ENCODE data around the gene INPP5D. TPM values are rescaled to one million over a fixed set of nuclear protein-coding genes. Genes with fewer than 3 reads are reported as not detected.

The INPP5D gene
- total RNA-seq, 1 experiment from 2014 or later = 12.7 TPM

GRCh38 chr2:233240897-233241296 is 180.8 kb downstream of the INPP5D start:
- no peak overlapping the region for H2BK20ac ChIP-seq (ENCODE audit: low read depth, low read length, poor library complexity, severe bottlenecking)
- H3K79me1 ChIP-seq (ENCODE audit: insufficient read depth, low read depth, low read length, poor library complexity, severe bottlenecking) = no peaks in the 10 kb centered on the region
- no peak overlapping the region for H4K91ac ChIP-seq (ENCODE audit: insufficient read length, low read depth, low read length)
- H4K20me1 ChIP-seq (ENCODE audit: control insufficient read depth, insufficient read depth, insufficient read length) = no peaks in the 10 kb centered on the region
- no peak overlapping the region for H3K4me2 ChIP-seq (ENCODE audit: insufficient read depth, insufficient read length, low read length)
- DNase-seq = no peak
- no peaks in the 10 kb centered on the region for H3K4me1 ChIP-seq (ENCODE audit: insufficient read depth, low read length)
- no peak overlapping the region for H4K8ac ChIP-seq (replicated peaks; ENCODE audit: insufficient read length, low read depth, low read length)
- no peaks in the 10 kb centered on the region for H3K79me2 ChIP-seq (ENCODE audit: insufficient read depth, low read length)
- no peak overlapping the region for H2BK5ac ChIP-seq (ENCODE audit: insufficient read length, low read length)
- no peak overlapping the region for H2AFZ ChIP-seq (ENCODE audit: low read length)
- H3K4me1 Mint-ChIP-seq = no peaks in the 10 kb centered on the region
- no peak overlapping the region for H3K56ac ChIP-seq (ENCODE audit: insufficient read length, low read depth, low read length)
- no peak overlapping the region for H4K5ac ChIP-seq (ENCODE audit: insufficient read length, low read depth, low read length)
- no peak overlapping the region for H3K18ac ChIP-seq (ENCODE audit: insufficient read length, low read depth, low read length)
- no peak for TF ChIP-seq CTCF (conservative IDR thresholded peaks at IDR 0.05)
- WGBS (ENCODE audit: extremely low coverage, insufficient read length, low lambda C conversion rate) = no CpG with 5 or more reads among the region's 2 CpGs
- no peaks in the 10 kb centered on the region for H3K27me3 ChIP-seq (ENCODE audit: insufficient read depth, low read length)
- H3K23ac ChIP-seq (ENCODE audit: insufficient read length, low read depth, low read length) = no peak overlapping the region
- H3K27me3 Mint-ChIP-seq (ENCODE audit: low read depth) = peaks cover 1% of the 10 kb centered on the region; the same call in 1 of the 2 replicates
- H2AK5ac ChIP-seq (ENCODE audit: insufficient read length, low read length) = no peak overlapping the region
- H3K9me3 Mint-ChIP-seq = 0 out of 5 replicates have a peak, but pooled peaks cover 0 to 2% of the 10 kb centered on the region in 2 experiments
- H2BK12ac ChIP-seq (ENCODE audit: insufficient read length, low read depth, low read length) = no peak overlapping the region
- H3K4ac ChIP-seq (ENCODE audit: low read depth, low read length) = no peak overlapping the region
- no peak overlapping the region for H3T11ph ChIP-seq (ENCODE audit: low read length)
- H3K27ac ChIP-seq (ENCODE audit: insufficient read length, low read depth, low read length) = no peak overlapping the region
- H3K9ac ChIP-seq (ENCODE audit: extremely low read depth, insufficient read length, low read length) = no peak overlapping the region
- no peak overlapping the region for H3K4me3 Mint-ChIP-seq
- no peaks in the 10 kb centered on the region for H3K23me2 ChIP-seq (ENCODE audit: insufficient read length, low read depth, low read length, poor library complexity, severe bottlenecking)
- H3K27ac Mint-ChIP-seq = no peak overlapping the region
- H3K9me3 ChIP-seq (ENCODE audit: control insufficient read depth, low read depth, low read length) = no peaks in the 10 kb centered on the region
- H2BK120ac ChIP-seq (ENCODE audit: low read depth, low read length, poor library complexity, severe bottlenecking) = no peak overlapping the region
- no peak overlapping the region for H2BK15ac ChIP-seq (ENCODE audit: low read depth, low read length)
- no peak overlapping the region for H3K14ac ChIP-seq (ENCODE audit: insufficient read depth, low read length)
- no peaks in the 10 kb centered on the region; a peak in 1 of 7 replicates for H3K36me3 Mint-ChIP-seq (ENCODE audit: insufficient read depth in 1 of 3, low read depth in 3 of 3)
